Cerebellar nuclear complex (tissue), 1 donor: ENCODE results near the gene PLEKHH1.

Experiments
- DNase-seq, 2 experiments: peaks; one replicate each; lab custom pipeline; 2025; lab: John Stamatoyannopoulos, UW

PLEKHH1 gene

GRCh38 chr14:67532998-67533753 is at the start of gene PLEKHH1:
TSS of gene PLEKHH1 (plus strand) at chr14:67533290. CDS start at chr14:67541868, 8,578 bp downstream.
- peak in 1 of 2 experiments; percentile 33 for DNase-seq

GRCh38 chr14:67483579-67484285 is 49.4 kb upstream of the PLEKHH1 start:
- DNase-seq: no peak

GRCh38 chr14:67485501-67486095 is 47.5 kb upstream of the PLEKHH1 start:
- DNase-seq: no peak

- no peak for DNase-seq
Measured at GRCh38 chr14:67486890-67487289, 46.2 kb upstream of the PLEKHH1 start.

- DNase-seq: no peak
Measured at GRCh38 chr14:67487332-67487731, 45.8 kb upstream of the PLEKHH1 start.

- DNase-seq: no peak
Measured at GRCh38 chr14:67487937-67488893, 44.9 kb upstream of the PLEKHH1 start, which contains the start of gene TMEM229B. TSS of gene TMEM229B (minus strand) at chr14:67488721. CDS start at chr14:67473923, 14,798 bp downstream.

GRCh38 chr14:67490196-67490595 is 42.9 kb upstream of the PLEKHH1 start:
- no peak for DNase-seq

GRCh38 chr14:67491285-67491684 is 41.8 kb upstream of the PLEKHH1 start:
- DNase-seq: no peak

GRCh38 chr14:67491741-67492507 is 41.2 kb upstream of the PLEKHH1 start:
- DNase-seq: peak in 1 of 2 experiments; percentile 24

- DNase-seq: no peak
Measured at GRCh38 chr14:67492538-67492937, 40.6 kb upstream of the PLEKHH1 start.

- DNase-seq: no peak
Measured at GRCh38 chr14:67493092-67493717, 39.9 kb upstream of the PLEKHH1 start.

- no peak for DNase-seq
Measured at GRCh38 chr14:67495827-67496226, 37.3 kb upstream of the PLEKHH1 start.

GRCh38 chr14:67497216-67497615 is 35.9 kb upstream of the PLEKHH1 start:
- DNase-seq: no peak

GRCh38 chr14:67497716-67498115 is 35.4 kb upstream of the PLEKHH1 start:
- no peak for DNase-seq

GRCh38 chr14:67500981-67501380 is 32.1 kb upstream of the PLEKHH1 start:
- no peak for DNase-seq

- DNase-seq: no peak
Measured at GRCh38 chr14:67501670-67502069, 31.4 kb upstream of the PLEKHH1 start.

GRCh38 chr14:67502867-67503266 is 30.2 kb upstream of the PLEKHH1 start:
- DNase-seq: no peak

- DNase-seq: no peak
Measured at GRCh38 chr14:67503331-67503730, 29.8 kb upstream of the PLEKHH1 start.

- DNase-seq: no peak
Measured at GRCh38 chr14:67505254-67505653, 27.8 kb upstream of the PLEKHH1 start.

- DNase-seq: no peak
Measured at GRCh38 chr14:67508956-67509355, 24.1 kb upstream of the PLEKHH1 start.
